22Rv1 (cell line): Measurements from ENCODE around the gene POLN.

ENCODE experiments used
- CTCF ChIP-seq: fragments of 450-650 bp; IDR thresholded peaks from 2 replicates; pipeline ENCODE4 v1.5.1; 2017; ENCODE audit warnings: mild to moderate bottlenecking
- ZFX ChIP-seq: fragments of 450-650 bp; IDR thresholded peaks from 2 replicates; pipeline ENCODE4 v1.6.1; 2017; ENCODE audit warnings: antibody characterized with exemption, borderline replicate concordance

- TF ChIP-seq CTCF (no peak), ZFX (no peak)
Measured at GRCh38 chr4:2274320-2275043, 32.6 kb upstream of the POLN start.
